COLO668 (cell line): ENCODE data around the gene MTR.
A peak's percentile ranks its signal among the peaks of the same experiment; 100 is the strongest.

Experiments used
- DNase-seq: peaks from one replicate; lab custom pipeline; 2025; ENCODE audit not compliant: unreplicated experiment; lab: John Stamatoyannopoulos, UW

Gene MTR

GRCh38 chr1:236795035-236795756, at the start of gene MTR:
Gene MTR (plus strand): TSS chr1:236795292. CDS start chr1:236795704, 412 bp downstream.
- peak; percentile 98 for DNase-seq

GRCh38 chr1:236746785-236747184, 48.3 kb upstream of the MTR start:
- DNase-seq = no peak

- no peak for DNase-seq
Measured at GRCh38 chr1:236747311-236747985, 47.6 kb upstream of the MTR start.

- DNase-seq = no peak
Measured at GRCh38 chr1:236748268-236748870, 46.7 kb upstream of the MTR start.

DNA sequence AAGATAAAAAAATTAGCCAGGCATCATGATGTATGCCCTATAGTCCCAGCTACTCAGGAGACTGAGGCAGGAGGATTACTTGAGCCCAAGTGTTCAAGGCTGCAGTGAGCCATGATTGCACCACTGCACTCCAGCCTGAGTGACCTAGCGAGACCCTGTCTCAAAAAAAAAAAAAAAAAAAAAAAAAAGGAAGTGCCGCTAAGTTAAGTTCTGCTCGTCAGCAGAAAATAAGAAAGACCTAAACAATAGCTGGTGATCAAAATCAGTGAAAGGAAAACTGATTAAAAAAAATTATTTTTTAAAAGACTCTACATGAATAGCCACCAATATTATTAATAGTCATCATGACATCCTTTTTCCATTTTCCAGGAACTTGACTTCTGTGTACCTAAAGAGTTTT, 44.2 kb upstream of the MTR start:
- DNase-seq = no peak

DNA sequence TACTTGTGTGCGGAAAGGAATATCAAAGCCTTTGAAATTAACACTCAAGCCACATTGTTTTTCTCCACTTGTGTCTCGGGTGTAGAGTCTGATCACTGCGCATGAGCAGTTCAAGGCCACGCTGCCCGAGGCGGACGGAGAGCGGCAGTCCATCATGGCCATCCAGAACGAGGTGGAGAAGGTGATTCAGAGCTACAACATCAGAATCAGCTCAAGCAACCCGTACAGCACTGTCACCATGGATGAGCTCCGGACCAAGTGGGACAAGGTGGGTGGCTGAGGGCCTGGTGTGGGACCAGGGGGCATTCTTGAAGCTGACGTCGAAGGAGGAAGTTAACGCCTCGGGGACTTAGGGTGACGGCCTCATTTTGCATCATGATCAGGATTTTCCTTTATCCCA, 43.7 kb upstream of the MTR start:
- DNase-seq = no peak

GRCh38 chr1:236751935-236752334, 43.2 kb upstream of the MTR start:
- DNase-seq = no peak

- DNase-seq = no peak
Measured at GRCh38 chr1:236753516-236753915, 41.6 kb upstream of the MTR start.

GRCh38 chr1:236753964-236754363, 41.1 kb upstream of the MTR start:
- no peak for DNase-seq

DNA sequence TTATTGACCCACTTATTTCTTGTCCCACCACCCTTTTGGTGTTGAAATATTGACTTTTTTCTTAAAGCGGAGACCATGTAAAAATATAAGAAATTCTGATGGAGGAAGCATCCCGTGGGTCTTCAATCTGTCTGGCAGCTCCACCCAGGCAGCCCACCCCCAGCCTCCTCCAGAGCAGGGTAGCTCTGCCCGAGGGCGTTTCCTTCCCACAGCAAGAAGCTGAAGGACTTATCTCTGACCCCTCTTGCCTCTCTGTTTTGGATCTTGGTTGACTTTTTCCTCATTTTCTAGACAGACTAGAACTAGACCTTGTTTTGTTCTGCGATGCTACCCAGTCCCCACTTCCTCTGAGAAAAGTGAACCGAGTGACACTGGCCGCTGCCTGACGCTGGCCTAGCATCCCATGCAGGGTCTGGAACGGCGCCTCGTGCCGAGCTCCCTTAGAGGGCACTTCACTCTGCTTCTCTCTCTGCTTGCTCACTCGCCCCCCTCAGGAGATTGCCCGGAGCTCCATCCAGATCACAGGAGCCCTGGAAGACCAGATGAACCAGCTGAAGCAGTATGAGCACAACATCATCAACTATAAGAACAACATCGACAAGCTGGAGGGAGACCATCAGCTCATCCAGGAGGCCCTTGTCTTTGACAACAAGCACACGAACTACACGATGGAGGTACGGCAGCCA, 40.4 kb upstream of the MTR start:
- DNase-seq = no peak

- DNase-seq = no peak
Measured at GRCh38 chr1:236757640-236758039, 37.5 kb upstream of the MTR start.

DNA sequence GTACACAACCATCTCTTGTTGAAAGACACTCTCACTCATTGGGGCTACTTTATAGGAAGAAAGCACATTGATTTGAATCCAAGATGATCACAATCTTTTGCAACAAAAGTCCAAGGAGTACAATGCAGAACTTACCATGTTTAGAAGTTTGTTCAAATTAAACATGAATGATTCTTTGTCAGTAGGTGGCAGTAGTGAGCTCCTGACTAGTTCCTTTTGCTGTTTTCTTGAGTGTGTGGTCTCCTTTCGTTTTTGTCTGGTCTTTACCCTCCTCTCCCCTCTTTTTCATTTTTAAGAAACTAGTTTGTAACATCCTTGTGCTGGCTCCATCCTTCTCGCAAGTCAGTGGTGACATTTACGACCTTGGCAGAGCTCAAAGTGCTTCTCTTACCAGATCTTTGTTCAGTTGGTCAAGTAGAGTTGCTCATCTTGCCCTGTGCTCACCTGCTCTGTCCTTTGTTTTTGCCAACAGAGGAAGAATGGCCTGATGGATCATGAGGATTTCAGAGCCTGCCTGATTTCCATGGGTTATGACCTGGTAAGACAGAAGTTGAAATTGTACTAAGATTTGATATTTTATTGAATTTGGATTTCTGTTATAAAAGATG, 35.7 kb upstream of the MTR start:
- DNase-seq = no peak

- no peak for DNase-seq
Measured at GRCh38 chr1:236760480-236760879, 34.6 kb upstream of the MTR start.

DNA sequence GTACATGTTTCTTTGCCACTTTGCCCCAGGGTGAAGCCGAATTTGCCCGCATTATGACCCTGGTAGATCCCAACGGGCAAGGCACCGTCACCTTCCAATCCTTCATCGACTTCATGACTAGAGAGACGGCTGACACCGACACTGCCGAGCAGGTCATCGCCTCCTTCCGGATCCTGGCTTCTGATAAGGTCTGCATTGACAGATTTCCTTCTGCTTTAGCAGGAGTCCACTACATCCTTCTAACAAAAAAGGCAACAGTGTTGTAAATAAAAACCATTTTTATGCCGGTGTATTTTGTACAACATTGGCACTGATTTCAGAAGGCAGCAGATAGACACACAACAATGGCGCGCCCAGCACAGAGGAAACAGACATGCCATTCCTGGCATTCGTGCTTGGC, 34.1 kb upstream of the MTR start:
- DNase-seq = no peak

- no peak for DNase-seq
Measured at GRCh38 chr1:236761397-236762132, 33.5 kb upstream of the MTR start.

GRCh38 chr1:236762410-236762809, 32.7 kb upstream of the MTR start:
- no peak for DNase-seq

GRCh38 chr1:236765831-236766230, 29.3 kb upstream of the MTR start:
- no peak for DNase-seq

- DNase-seq = no peak
Measured at GRCh38 chr1:236766506-236766905, 28.6 kb upstream of the MTR start.

- DNase-seq = no peak
Measured at GRCh38 chr1:236767276-236767675, 27.8 kb upstream of the MTR start.

DNA sequence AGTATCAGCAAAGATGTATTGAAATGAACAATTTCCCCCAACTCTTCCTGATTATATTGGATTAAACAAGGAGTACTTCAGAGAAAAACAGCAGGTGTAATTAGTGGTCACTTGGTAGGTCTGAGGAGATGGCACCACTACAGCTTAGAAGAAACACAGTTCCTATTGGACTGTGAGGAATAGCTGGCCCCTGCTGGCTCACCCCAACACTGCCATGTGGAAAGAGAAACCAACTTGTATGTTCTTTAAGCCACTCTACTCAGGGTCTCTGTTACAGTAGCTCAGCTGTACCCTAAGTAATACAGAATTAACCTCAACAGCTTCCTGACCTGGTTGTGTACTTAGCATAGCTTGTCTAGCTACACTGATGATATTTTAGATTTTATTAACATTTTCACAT, 26.5 kb upstream of the MTR start:
- DNase-seq = no peak

GRCh38 chr1:236773919-236774318, 21.2 kb upstream of the MTR start:
- DNase-seq = no peak
